GM12878 (cell line): ENCODE data around the gene TMEM126A.

Experiments used
- NRF1 ChIP-seq: conservative IDR thresholded peaks from 2 replicates; pipeline ENCODE4 v1.6.1; 2011; ENCODE audit warnings: mild to moderate bottlenecking, low read depth, low read length, improper control_type of control experiment
- RAD21 ChIP-seq: IDR thresholded peaks from 2 replicates; pipeline ENCODE4 v1.6.1; 2011; ENCODE audit warnings: mild to moderate bottlenecking, low read depth, low read length, moderate library complexity; ENCODE audit not compliant: insufficient read depth

DNA sequence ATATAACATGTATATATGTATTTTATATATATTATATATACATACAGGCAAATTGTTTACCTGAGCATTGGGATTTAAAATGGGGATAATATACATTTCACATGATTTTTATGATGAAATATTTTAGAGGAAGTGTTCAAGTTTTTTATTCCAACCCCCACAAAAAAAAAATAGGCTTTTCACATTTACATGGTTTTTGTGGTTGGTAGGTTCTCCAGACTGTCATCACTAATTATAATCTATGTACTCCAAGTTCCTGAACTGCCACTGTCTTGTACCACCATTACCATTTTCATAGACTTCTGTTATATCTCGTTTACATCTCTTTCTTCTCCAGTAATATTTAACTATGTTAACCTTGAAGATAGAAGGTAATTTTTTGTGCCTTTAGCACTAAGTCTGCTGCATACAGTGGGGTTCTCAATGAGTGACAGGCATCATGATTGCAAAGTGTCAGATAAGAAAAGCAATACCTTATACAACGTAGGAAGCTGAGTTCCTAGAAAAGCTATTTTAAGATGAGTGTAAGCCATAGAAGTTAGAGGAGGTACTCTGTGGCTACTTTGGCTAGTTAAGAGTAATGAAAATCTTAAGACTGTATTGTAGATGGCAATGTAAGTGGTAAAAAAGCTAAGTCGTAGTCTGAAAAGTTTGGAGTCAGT is 5.2 kb downstream of the TMEM126A start:
- TF ChIP-seq NRF1 (no peak), RAD21 (no peak)
